ENCODE data around the gene FAT2.

DNA sequence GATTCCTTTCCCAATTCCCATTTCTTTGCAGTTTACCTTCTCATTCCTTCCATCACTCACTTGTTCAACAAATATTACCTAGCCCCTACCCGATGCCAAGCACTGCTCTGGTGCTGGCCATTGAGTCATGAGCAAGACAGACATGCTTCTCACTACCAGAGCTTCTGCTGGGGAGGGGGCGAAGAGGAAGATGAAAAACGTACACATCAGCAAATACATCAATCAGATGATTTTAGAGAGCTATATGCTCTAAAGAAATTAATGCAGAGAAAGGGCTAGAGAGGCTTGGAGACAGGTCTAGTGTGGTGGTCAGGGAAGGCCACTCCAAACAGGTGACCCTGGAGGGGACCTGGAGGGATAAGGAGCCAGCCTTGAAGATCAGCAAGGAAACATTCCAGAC lies 14.4 kb upstream of the FAT2 start:
- TF ChIP-seq, protein P1, sequence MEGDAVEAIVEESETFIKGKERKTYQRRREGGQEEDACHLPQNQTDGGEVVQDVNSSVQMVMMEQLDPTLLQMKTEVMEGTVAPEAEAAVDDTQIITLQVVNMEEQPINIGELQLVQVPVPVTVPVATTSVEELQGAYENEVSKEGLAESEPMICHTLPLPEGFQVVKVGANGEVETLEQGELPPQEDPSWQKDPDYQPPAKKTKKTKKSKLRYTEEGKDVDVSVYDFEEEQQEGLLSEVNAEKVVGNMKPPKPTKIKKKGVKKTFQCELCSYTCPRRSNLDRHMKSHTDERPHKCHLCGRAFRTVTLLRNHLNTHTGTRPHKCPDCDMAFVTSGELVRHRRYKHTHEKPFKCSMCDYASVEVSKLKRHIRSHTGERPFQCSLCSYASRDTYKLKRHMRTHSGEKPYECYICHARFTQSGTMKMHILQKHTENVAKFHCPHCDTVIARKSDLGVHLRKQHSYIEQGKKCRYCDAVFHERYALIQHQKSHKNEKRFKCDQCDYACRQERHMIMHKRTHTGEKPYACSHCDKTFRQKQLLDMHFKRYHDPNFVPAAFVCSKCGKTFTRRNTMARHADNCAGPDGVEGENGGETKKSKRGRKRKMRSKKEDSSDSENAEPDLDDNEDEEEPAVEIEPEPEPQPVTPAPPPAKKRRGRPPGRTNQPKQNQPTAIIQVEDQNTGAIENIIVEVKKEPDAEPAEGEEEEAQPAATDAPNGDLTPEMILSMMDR (IDR thresholded peaks at IDR 0.05): no peak
- no peak for TF ChIP-seq POLR2A (IDR thresholded peaks at IDR 0.05)

All from uterus (tissue), 2 donors.